Memory B cell (primary cell): ENCODE results near the gene PAWR.
"Not testable (repeated sequence)": the region's sequence is repeated elsewhere in the genome, so short reads cannot be mapped to it uniquely, and the experiment has no call there.

ENCODE experiments used
- ATAC-seq: fragments of 150-1000 bp; cut with Tn5 transposase; 2 replicates; pipeline ENCODE4 v1.10.0; 2021; ENCODE audit warnings: low read depth, mild to moderate bottlenecking, moderate library complexity
- DNase-seq, 2 donors: peaks; one replicate each; pipeline ENCODE4 v3.0.0; 2022; ENCODE audit warnings: low spot score in 2 of 2
- H3K27ac Mint-ChIP-seq: one replicate; pipeline ENCODE4 v1.8.0; 2022; ENCODE audit warnings: mild to moderate bottlenecking, moderate library complexity, mixed read lengths
- H3K27me3 Mint-ChIP-seq: one replicate; pipeline ENCODE4 v1.8.0; 2022; ENCODE audit warnings: mixed read lengths
- H3K36me3 Mint-ChIP-seq: one replicate; pipeline ENCODE4 v1.8.0; 2022; ENCODE audit warnings: mild to moderate bottlenecking, mixed read lengths
- H3K4me1 Mint-ChIP-seq: one replicate; pipeline ENCODE4 v1.8.0; 2022; ENCODE audit warnings: mixed read lengths
- H3K4me3 Mint-ChIP-seq: one replicate; pipeline ENCODE4 v1.8.0; 2022; ENCODE audit warnings: mild to moderate bottlenecking, moderate library complexity, mixed read lengths
- H3K9me3 Mint-ChIP-seq: one replicate; pipeline ENCODE4 v1.8.0; 2022; ENCODE audit warnings: mixed read lengths

PAWR gene

DNA sequence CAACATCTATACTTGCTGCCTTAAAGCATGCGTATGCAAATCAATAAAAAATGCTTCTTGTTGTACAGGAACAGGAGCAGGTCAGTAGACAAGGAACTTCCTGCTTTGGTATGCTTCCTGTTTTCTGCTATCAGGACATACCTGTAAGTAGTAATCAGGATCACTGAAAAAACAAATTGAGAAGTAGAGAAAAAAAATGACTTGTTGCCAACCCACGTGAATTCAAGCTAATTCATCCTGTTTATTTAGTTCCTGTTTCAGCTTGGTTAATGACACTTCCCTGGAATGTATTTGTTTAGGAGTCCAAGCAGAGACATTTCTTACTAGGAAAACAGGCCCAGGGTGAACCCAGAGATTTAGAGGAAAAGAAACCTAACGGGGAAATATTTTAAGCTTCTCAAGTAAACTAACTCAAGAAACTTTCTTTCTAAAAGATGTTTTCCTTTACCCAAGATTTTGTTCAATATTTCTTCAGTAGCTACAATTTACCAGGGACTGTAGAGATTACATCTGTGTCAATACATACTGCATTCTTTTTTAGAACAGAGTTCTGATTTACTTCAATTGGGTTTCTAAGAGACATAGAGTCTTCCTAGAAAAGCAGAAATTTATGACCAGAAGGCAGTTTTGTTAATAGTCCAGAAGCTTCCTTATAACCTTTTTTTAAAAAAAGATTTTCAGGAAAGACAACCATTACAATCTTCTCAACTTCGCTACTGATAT lies 124.2 kb downstream of the PAWR start:
- Mint-ChIP-seq H3K9me3 (no peaks in the 10 kb centered on the region), H3K27me3 (no peaks in the 10 kb centered on the region), H3K4me1 (peaks cover 3% of the 10 kb centered on the region), H3K36me3 (peaks cover 22% of the 10 kb centered on the region), H3K27ac (peak overlapping the region; percentile 74), H3K4me3 (no peak overlapping the region)
- ATAC-seq (peak; percentile 27), DNase-seq (no peak)

DNA sequence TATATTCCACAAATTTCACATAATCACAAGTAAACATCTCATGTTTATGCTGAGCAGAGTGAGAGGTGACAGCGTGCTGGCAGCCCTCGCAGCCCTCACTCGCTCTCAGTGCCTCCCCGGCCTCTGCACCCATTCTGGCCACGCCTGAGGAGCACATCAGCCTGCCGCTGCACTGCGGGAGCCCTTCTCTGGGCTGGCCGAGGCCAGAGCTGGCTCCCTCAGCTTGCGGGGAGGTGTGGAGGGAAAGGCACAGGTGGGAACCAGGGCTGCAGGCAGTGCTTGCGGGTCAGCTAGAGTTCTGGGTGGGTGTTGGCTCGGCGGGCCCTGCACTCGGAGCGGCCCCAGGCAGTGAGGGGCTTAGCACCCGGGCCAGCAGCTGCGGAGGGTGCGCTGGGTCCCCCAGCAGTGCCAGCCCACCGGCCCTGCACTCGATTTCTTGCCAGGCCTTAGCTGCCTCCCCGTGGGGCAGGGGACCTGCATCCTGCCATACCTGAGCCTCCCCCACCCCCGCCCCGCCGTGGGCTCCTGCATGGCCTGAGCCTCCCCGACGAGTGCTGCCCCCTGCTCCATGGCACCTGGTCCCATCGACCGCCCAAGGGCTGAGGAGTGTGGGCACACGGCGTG lies 125.9 kb downstream of the PAWR start:
- H3K4me3 Mint-ChIP-seq, H3K27ac Mint-ChIP-seq, H3K4me1 Mint-ChIP-seq, ATAC-seq, H3K27me3 Mint-ChIP-seq, H3K9me3 Mint-ChIP-seq, DNase-seq: not testable (repeated sequence)
- peaks cover 18% of the 10 kb centered on the region for H3K36me3 Mint-ChIP-seq

DNA sequence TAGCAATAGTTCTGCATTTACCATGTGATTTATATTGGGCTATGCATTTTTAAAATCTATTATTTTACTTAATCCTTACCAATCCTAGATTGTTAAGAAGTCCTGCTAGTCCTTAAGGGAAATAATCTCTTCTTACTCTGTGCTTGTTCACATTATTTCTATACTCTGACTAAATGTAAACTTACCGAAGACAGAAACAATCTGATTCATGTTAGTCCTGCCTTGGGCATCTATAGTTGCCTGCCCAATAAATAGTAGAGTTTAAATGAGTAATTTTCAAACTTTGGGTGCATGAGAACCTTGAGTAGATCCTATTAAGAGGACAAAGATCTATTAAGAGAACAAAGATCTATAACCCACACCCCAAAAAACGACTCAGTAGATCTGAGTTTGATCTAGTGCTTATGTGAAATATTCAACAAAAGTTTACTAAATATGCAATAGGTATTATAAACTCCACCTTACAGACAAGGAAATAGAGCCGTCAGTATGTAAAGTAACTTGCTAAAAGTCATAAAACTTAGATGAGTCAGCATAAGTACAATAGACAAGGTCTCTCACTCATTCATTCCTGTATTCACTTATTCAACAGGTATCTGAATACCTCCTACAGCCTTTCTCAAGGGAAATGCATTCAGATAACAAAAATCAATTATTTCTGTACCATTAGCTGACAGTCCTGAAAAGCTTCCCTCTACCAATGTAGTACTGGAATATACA lies 127.6 kb downstream of the PAWR start:
- H3K27me3 Mint-ChIP-seq = no peaks in the 10 kb centered on the region
- DNase-seq = no peak
- H3K4me3 Mint-ChIP-seq = no peak overlapping the region
- H3K27ac Mint-ChIP-seq = no peak overlapping the region
- ATAC-seq = no peak
- H3K9me3 Mint-ChIP-seq = no peaks in the 10 kb centered on the region
- peaks cover 6% of the 10 kb centered on the region for H3K4me1 Mint-ChIP-seq
- H3K36me3 Mint-ChIP-seq = peaks cover 16% of the 10 kb centered on the region

DNA sequence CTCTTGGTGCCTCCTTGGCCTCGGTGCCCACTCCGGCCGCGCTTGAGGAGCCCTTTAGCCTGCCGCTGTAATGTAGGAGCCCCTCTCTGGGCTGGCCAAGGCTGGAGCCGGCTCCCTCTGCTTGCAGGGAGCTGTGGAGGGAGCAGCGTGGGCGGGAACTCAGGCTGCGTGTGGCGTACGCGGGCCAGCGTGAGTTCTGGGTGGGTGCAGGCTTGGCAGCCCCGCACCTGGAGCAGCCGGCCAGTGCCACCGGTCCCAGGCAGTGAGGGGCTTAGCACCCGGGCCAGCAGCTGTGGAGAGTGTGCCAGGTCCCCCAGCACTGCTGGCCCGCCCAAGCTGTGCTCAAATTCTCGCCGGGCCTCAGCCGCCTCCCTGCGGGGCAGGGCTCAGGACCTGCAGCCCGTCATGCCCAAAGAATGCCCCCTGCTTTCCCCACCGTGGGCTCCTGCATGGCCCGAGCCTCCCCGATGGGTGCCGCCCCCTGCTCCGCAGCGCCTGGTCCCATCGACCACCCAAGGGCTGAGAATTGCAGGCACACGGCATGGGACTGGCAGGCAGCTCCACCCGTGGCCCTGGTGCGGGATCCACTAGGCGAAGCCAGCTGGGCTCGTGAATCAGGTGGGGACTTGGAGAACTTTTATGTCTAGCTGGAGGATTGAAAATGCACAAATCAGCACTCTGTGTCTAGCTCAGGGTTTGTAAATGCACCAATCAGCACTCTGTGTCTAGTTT lies 129.2 kb downstream of the PAWR start:
- peaks cover 6% of the 10 kb centered on the region for H3K4me1 Mint-ChIP-seq
- DNase-seq (no peak), ATAC-seq (no peak)
- H3K9me3 Mint-ChIP-seq = no peaks in the 10 kb centered on the region
- H3K27ac Mint-ChIP-seq = no peak overlapping the region
- no peaks in the 10 kb centered on the region for H3K27me3 Mint-ChIP-seq
- H3K36me3 Mint-ChIP-seq = peaks cover 15% of the 10 kb centered on the region
- no peak overlapping the region for H3K4me3 Mint-ChIP-seq

DNA sequence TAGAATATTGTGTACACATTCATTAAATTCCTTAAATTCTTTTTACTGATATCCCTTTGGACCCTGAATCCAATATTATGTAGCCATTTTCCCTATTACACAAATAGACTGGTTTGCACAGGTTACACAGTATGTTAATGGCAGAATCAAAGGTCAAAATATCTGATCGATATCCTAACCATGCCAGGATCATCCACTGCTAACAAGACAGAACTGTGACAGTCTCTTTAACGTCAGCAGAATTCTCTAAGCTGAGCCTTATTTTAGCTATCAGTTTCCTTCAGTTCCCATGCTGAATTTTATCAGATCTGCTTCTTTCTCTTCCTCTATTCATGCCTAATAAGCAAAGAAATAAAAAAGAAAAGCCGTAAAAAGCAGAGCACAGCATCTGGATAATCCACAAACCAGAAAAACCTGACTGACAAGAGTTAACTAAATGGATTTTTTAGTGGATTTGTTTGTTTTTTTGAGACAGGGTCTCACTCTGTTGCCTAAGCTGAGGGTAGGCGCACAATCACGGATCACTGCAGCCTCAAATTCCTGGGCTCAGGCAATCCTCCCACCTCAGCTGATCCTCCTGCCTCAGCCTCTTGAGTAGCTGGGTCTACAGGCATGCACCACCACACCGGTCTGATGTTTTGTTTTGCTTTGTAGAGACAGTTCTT lies 130.4 kb downstream of the PAWR start:
- ATAC-seq (no peak), DNase-seq (no peak)
- H3K9me3 Mint-ChIP-seq = no peaks in the 10 kb centered on the region
- no peak overlapping the region for H3K27ac Mint-ChIP-seq
- H3K27me3 Mint-ChIP-seq = no peaks in the 10 kb centered on the region
- H3K36me3 Mint-ChIP-seq = peaks cover 12% of the 10 kb centered on the region
- H3K4me3 Mint-ChIP-seq = no peak overlapping the region
- peaks cover 6% of the 10 kb centered on the region for H3K4me1 Mint-ChIP-seq

DNA sequence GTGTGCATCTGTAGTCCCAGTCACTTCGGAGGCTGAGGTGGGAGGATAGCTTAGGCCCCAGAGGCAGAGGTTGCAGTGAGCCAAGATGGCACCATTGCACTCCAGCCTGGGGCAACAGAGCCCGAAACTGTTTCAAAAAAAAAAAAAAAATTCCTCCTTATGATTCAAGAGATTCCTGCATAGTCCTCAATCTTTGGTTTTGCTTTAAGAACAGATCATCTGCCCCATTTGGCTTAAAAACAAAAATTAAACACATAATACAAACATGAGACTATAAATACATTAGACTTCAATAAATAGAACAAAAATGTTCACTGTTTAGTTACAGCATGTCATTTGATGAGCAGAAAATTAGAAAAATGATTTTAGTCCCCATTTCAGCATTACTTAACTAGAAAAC lies 131.2 kb downstream of the PAWR start:
- Mint-ChIP-seq H3K27me3 (no peaks in the 10 kb centered on the region), H3K27ac (no peak overlapping the region), H3K36me3 (peaks cover 12% of the 10 kb centered on the region), H3K9me3 (no peaks in the 10 kb centered on the region), H3K4me1 (peaks cover 6% of the 10 kb centered on the region), H3K4me3 (no peak overlapping the region)
- DNase-seq (no peak), ATAC-seq (no peak)

DNA sequence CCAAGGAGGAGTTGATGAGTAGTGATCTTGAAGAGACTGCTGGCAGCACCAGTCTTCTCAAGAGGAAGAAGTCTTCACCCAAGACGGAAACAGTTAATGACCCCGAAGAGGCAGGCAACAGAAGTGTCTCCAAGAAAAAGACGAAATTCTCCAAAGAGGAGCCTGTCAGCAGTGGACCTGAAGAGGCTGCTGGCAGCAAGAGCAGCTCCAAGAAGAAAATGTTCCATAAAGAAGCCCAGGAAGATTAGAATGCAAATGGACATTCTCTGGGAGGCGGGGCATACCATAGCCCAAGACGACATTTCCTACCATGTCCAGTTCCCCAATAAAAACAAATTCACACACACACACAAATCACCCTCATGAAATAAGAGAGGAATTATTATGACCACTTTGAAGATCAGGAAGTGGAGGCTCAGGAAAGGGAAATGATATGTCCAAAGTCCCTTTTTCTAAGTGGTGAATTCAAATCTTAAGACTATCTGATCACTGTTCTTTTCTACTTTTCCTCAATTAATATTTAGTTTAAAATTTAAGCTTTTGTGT lies 131.8 kb downstream of the PAWR start:
- H3K4me3 Mint-ChIP-seq = no peak overlapping the region
- no peaks in the 10 kb centered on the region for H3K27me3 Mint-ChIP-seq
- H3K27ac Mint-ChIP-seq = no peak overlapping the region
- peaks cover 12% of the 10 kb centered on the region for H3K36me3 Mint-ChIP-seq
- DNase-seq (no peak), ATAC-seq (no peak)
- H3K4me1 Mint-ChIP-seq = peaks cover 6% of the 10 kb centered on the region
- no peaks in the 10 kb centered on the region for H3K9me3 Mint-ChIP-seq

DNA sequence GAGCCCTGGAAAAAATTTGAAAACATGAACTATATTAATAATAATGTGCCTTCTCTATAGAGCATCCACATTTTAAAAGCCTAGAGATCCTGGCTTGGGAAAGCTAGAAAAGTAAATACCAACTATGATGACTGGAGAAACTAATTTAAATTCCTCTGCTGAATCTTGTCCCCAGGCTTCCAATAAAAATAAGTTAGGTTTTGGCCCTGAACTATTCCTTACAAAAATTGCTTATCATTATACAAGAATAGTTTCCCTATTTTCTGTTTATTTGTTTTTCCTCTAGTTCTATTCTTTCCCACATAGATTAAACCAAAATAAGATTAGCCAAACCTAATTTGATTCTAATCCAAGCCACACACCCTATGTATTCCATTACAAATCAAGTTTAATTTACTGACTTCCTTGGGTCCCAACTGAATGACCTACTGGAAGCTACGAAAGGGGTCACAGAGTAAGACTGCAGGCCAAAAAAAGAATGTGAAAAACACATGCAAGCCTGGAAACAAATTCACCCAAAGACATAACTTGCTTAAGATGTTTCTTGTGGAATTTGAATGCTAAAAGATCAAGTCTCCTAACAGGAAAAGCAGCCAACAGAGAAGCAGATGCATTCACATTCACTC lies 133.0 kb downstream of the PAWR start:
- Mint-ChIP-seq H3K27ac (no peak overlapping the region), H3K4me3 (no peak overlapping the region), H3K36me3 (peaks cover 12% of the 10 kb centered on the region), H3K9me3 (no peaks in the 10 kb centered on the region), H3K27me3 (no peaks in the 10 kb centered on the region), H3K4me1 (peaks cover 6% of the 10 kb centered on the region)
- no peak for ATAC-seq
- DNase-seq = no peak

DNA sequence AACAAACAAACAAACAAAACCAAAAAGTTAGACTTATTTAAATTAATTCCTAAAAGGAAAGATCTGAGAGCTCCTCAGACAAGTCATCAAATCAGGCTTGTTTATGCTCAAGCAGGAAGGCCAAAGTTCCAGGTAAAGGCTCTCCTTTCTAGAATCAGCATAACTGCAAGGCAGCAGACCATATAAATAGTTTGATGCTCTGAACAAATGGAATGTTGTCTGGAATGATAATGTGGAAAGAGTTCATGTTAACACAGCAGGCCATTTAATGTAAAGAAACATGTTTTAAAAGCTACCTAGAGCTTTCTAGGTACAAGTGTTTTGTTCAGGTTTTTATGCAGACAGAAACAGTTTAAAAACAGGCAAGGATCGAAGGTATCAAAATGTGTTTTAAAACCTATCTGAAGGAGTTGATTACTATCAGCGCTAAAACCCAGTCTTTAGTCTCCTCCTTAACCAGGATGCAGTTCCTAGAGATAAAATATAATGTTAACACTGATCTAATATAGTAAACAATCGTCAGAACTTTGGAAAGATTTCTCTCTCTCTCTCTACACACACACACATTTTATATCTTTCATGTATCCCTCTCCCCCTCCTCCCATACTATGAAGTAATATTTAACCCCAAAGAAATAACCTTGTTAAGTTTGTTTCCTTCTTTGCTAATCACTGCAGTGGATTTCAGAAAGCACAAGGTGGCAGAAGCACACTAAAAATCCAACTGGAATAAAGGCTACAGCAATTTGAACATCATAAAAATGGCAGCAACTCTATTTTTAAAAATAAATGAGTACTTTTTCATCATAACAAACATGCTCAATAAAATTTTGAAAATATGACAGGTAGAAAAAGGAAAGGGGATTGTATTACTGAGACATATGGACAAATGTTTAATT lies 135.5 kb downstream of the PAWR start:
- no peak overlapping the region for H3K4me3 Mint-ChIP-seq
- peaks cover 10% of the 10 kb centered on the region for H3K36me3 Mint-ChIP-seq
- H3K27ac Mint-ChIP-seq = no peak overlapping the region
- DNase-seq (no peak), ATAC-seq (no peak)
- peaks cover 6% of the 10 kb centered on the region for H3K4me1 Mint-ChIP-seq
- H3K27me3 Mint-ChIP-seq = no peaks in the 10 kb centered on the region
- H3K9me3 Mint-ChIP-seq = no peaks in the 10 kb centered on the region

DNA sequence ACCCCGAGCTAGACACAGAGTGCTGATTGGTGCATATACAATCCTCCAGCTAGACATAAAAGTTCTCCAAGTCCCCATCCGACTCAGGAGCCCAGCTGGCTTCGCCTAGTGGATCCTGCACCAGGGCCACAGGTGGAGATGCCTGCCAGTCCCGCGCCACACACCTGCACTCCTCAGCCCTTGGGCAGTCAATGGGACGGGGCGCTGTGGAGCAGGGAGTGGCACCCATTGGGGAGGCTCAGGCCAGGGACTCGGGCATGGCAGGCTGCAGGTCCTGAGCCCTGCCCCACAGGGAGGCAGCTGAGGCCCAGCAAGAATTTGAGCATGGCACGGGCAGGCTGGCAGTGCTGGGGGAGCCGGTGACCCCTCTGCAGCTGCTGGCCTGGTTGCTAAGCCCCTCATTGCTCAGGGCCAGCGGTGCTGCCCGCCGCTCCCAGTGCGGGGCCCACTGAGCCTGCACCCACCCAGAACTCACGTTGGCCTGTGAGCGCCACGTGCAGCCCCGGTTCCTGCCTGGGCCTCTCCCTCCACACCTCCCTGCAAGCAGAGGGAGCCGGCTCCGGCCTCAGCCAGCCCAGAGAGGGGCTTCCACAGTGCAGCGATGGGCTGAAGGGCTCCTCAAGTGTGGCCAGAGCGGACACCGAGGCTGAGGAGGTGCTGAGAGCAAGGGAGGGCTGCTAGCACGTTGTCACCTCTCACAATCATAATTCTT lies 136.7 kb downstream of the PAWR start:
- no peak overlapping the region for H3K27ac Mint-ChIP-seq
- H3K4me3 Mint-ChIP-seq = no peak overlapping the region
- ATAC-seq = no peak
- no peaks in the 10 kb centered on the region for H3K27me3 Mint-ChIP-seq
- DNase-seq = no peak
- H3K4me1 Mint-ChIP-seq = peaks cover 5% of the 10 kb centered on the region
- H3K36me3 Mint-ChIP-seq = peaks cover 10% of the 10 kb centered on the region
- no peaks in the 10 kb centered on the region for H3K9me3 Mint-ChIP-seq

DNA sequence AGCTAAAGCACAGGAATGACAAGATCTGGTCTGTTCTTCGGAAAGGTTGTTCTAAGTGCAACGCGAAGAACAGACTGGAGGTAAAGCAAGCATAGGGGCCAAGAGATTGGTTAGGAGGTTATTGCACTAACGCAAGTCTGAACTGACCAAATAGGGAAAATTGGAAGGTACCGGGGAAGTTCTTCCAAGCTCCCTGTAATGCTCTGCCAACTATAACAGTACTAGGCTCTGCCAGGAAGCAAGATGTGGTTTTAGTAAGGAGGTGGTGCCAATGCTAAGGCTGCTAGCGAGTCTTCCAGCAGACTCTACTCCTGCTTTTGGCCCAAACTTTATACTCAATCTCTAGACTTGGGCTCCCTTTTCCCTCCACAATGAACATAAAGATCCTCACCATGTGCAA lies 138.6 kb downstream of the PAWR start:
- ATAC-seq = no peak
- DNase-seq = no peak
- H3K36me3 Mint-ChIP-seq = peaks cover 10% of the 10 kb centered on the region
- no peak overlapping the region for H3K4me3 Mint-ChIP-seq
- no peaks in the 10 kb centered on the region for H3K9me3 Mint-ChIP-seq
- H3K27me3 Mint-ChIP-seq = no peaks in the 10 kb centered on the region
- peaks cover under 1% of the 10 kb centered on the region for H3K4me1 Mint-ChIP-seq
- H3K27ac Mint-ChIP-seq = no peak overlapping the region
